Retina (tissue), 1 donor: Measurements from ENCODE around the gene SLC35D1.
"Not testable (repeated sequence)": the region's sequence is repeated elsewhere in the genome, so short reads cannot be mapped to it uniquely, and the experiment has no call there.

Experiments
- DNase-seq: peaks from one replicate; pipeline ENCODE4 v3.0.0-alpha.2; 2016

SLC35D1 gene

GRCh38 chr1:67053785-67054772, at the start of gene SLC35D1:
Gene SLC35D1, minus strand, starts transcription at chr1:67054148. Its CDS starts 135 bp downstream, at chr1:67054013.
- DNase-seq, result peak; percentile 95

GRCh38 chr1:67103548-67103947, 49.6 kb upstream of the SLC35D1 start:
- DNase-seq, result no peak

- DNase-seq, result no peak
These were observed 46.9 kb upstream of the SLC35D1 start for GRCh38 chr1:67100833-67101232.

- no peak for DNase-seq
These were observed 43.4 kb upstream of the SLC35D1 start for GRCh38 chr1:67097305-67097704.

- DNase-seq, result no peak
These were observed 40.2 kb upstream of the SLC35D1 start for GRCh38 chr1:67094191-67094590.

GRCh38 chr1:67089685-67090208, 35.8 kb upstream of the SLC35D1 start:
- DNase-seq, result no peak

- DNase-seq, result no peak
These were observed 34.5 kb upstream of the SLC35D1 start for GRCh38 chr1:67088440-67088839.

- no peak for DNase-seq
These were observed 31.4 kb upstream of the SLC35D1 start for GRCh38 chr1:67085326-67085725.

GRCh38 chr1:67084765-67085318, 30.9 kb upstream of the SLC35D1 start:
- DNase-seq, result no peak

GRCh38 chr1:67078291-67078690, 24.3 kb upstream of the SLC35D1 start:
- DNase-seq, result no peak

- DNase-seq, result no peak
These were observed 23.6 kb upstream of the SLC35D1 start for GRCh38 chr1:67077593-67077992.

GRCh38 chr1:67072749-67073148, 18.8 kb upstream of the SLC35D1 start:
- no peak for DNase-seq

- not testable (repeated sequence) for DNase-seq
These were observed 13.7 kb upstream of the SLC35D1 start for GRCh38 chr1:67067655-67068054.

GRCh38 chr1:67062412-67062811, 8.5 kb upstream of the SLC35D1 start:
- no peak for DNase-seq

- no peak for DNase-seq
These were observed 7.3 kb upstream of the SLC35D1 start for GRCh38 chr1:67061266-67061665.

GRCh38 chr1:67060811-67061218, 6.9 kb upstream of the SLC35D1 start:
- no peak for DNase-seq

- DNase-seq, result peak; percentile 13
These were observed 5.4 kb upstream of the SLC35D1 start for GRCh38 chr1:67059346-67059745.

- no peak for DNase-seq
These were observed 4.8 kb upstream of the SLC35D1 start for GRCh38 chr1:67058761-67059160.

- no peak for DNase-seq
These were observed 4.3 kb upstream of the SLC35D1 start for GRCh38 chr1:67058242-67058641.

- no peak for DNase-seq
These were observed 488 bp downstream of the SLC35D1 start for GRCh38 chr1:67053535-67053784.

GRCh38 chr1:67052741-67053534, 1.0 kb downstream of the SLC35D1 start:
- DNase-seq, result peak; percentile 80

GRCh38 chr1:67051196-67051595, 2.8 kb downstream of the SLC35D1 start:
- DNase-seq, result no peak

GRCh38 chr1:67044631-67045270, 9.2 kb downstream of the SLC35D1 start:
- DNase-seq, result no peak
